CD4-positive, CD25-positive, alpha-beta regulatory T cell (primary cell): Measurements from ENCODE around the gene RGS7. TPM values are rescaled to one million over a fixed set of nuclear protein-coding genes. Genes with fewer than 3 reads are reported as not detected.

Source experiments
- ATAC-seq, 2 donors: fragments of 150-1000 bp; cut with Tn5 transposase; one replicate each; pipeline ENCODE4 v1.10.0; 2021; ENCODE audit warnings: low read depth in 2 of 2, moderate number of reproducible peaks in 2 of 2, moderate library complexity in 1 of 2
- DNase-seq, 3 donors: peaks; one replicate each; pipeline versions ENCODE4 v3.0.0 to v3.0.0-alpha.2; 2012 to 2022; ENCODE audit warnings: mixed read lengths in 1 of 3
- H3K27ac ChIP-seq: one replicate; pipeline ENCODE4 v1.7.0; 2013; ENCODE audit warnings: mild to moderate bottlenecking, low read length; ENCODE audit not compliant: insufficient read depth, poor library complexity, severe bottlenecking
- H3K27me3 ChIP-seq: one replicate; pipeline ENCODE4 v1.7.0; 2013; ENCODE audit warnings: low read length; ENCODE audit not compliant: control insufficient read depth, insufficient read depth
- H3K36me3 ChIP-seq: one replicate; pipeline ENCODE4 v1.7.0; 2013; ENCODE audit warnings: mild to moderate bottlenecking, low read length, moderate library complexity; ENCODE audit not compliant: control insufficient read depth, insufficient read depth
- H3K4me1 ChIP-seq: 2 replicates; pipeline ENCODE4 v1.7.0; 2013; ENCODE audit warnings: mild to moderate bottlenecking, low read length; ENCODE audit not compliant: insufficient read depth, control insufficient read depth, poor library complexity, severe bottlenecking
- H3K4me3 ChIP-seq: one replicate; pipeline ENCODE4 v1.7.0; 2013; ENCODE audit warnings: low read depth, mild to moderate bottlenecking, low read length, moderate library complexity
- H3K9me3 ChIP-seq, 2 experiments: 1 replicate in 1 of 2; 2 replicates in 1 of 2; pipeline ENCODE4 v1.7.0; 2013; ENCODE audit warnings: low read length in 2 of 2, mild to moderate bottlenecking in 1 of 2, moderate library complexity in 1 of 2; ENCODE audit not compliant: control insufficient read depth in 2 of 2
- H3K27ac Mint-ChIP-seq, 3 donors: one replicate each; pipeline ENCODE4 v1.8.0; 2020 to 2022; ENCODE audit warnings: mild to moderate bottlenecking in 3 of 3, mixed read lengths in 3 of 3, moderate library complexity in 2 of 3
- H3K27me3 Mint-ChIP-seq: one replicate; pipeline ENCODE4 v1.8.0; 2022; ENCODE audit warnings: mild to moderate bottlenecking, mixed read lengths
- H3K36me3 Mint-ChIP-seq: one replicate; pipeline ENCODE4 v1.8.0; 2020; ENCODE audit warnings: mixed read lengths
- H3K4me1 Mint-ChIP-seq, 4 donors: one replicate each; pipeline ENCODE4 v1.8.0; 2020 to 2022; ENCODE audit warnings: mixed read lengths in 4 of 4, mild to moderate bottlenecking in 1 of 4
- H3K4me3 Mint-ChIP-seq, 4 donors: one replicate each; pipeline ENCODE4 v1.8.0; 2020 to 2022; ENCODE audit warnings: mild to moderate bottlenecking in 4 of 4, mixed read lengths in 4 of 4, moderate library complexity in 3 of 4
- H3K9me3 Mint-ChIP-seq, 7 donors: one replicate each; pipeline ENCODE4 v1.8.0; 2020 to 2022; ENCODE audit warnings: mixed read lengths in 7 of 7, mild to moderate bottlenecking in 3 of 7, moderate library complexity in 2 of 7
- polyA plus RNA-seq, 4 donors: library from polyadenylated mRNA; unstranded; fragments of 300-500 nt; fragmentation: Illumina TruSeq; gene quantifications; one replicate each; pipeline ENCODE4 v1.2.3, GENCODE V29; 2021
- total RNA-seq: library from RNA; stranded (reverse); gene quantifications from one replicate; pipeline ENCODE4 v1.2.3, GENCODE V29; 2022

RGS7 gene
- total and polyA plus RNA-seq, 5 donors from 2014 or later: not detected

- Histone ChIP-seq H3K4me1 (no peaks in the 10 kb centered on the region), H3K4me3 (no peak overlapping the region), H3K36me3 (no peaks in the 10 kb centered on the region), H3K9me3 (no peaks in the 10 kb centered on the region), H3K27ac (no peak overlapping the region), H3K27me3 (no peaks in the 10 kb centered on the region)
- Mint-ChIP-seq H3K27me3 (no peaks in the 10 kb centered on the region), H3K36me3 (no peaks in the 10 kb centered on the region), H3K4me3 (no peak overlapping the region), H3K4me1 (no peaks in the 10 kb centered on the region), H3K27ac (no peak overlapping the region), H3K9me3 (peaks cover 3 to 24% (median 8%) of the 10 kb centered on the region in 7 donors)
- DNase-seq (no peak), ATAC-seq (no peak)
Observed at GRCh38 chr1:241203817-241204216, 153.2 kb downstream of the RGS7 start.

- Histone ChIP-seq H3K4me3 (no peak overlapping the region), H3K27me3 (no peaks in the 10 kb centered on the region), H3K27ac (no peak overlapping the region), H3K9me3 (no peaks in the 10 kb centered on the region), H3K36me3 (no peaks in the 10 kb centered on the region), H3K4me1 (no peaks in the 10 kb centered on the region)
- H3K36me3 Mint-ChIP-seq: no peaks in the 10 kb centered on the region
- DNase-seq (no peak), ATAC-seq (no peak)
- no peak overlapping the region for H3K4me3 Mint-ChIP-seq
- H3K27me3 Mint-ChIP-seq: no peaks in the 10 kb centered on the region
- H3K27ac Mint-ChIP-seq: no peak overlapping the region
- peaks cover 1 to 17% (median 8%) of the 10 kb centered on the region in 7 donors for H3K9me3 Mint-ChIP-seq
- H3K4me1 Mint-ChIP-seq: no peaks in the 10 kb centered on the region
Observed at GRCh38 chr1:241202401-241202800, 154.6 kb downstream of the RGS7 start.

GRCh38 chr1:241186716-241187115 lies 170.3 kb downstream of the RGS7 start:
- Mint-ChIP-seq H3K27me3 (no peaks in the 10 kb centered on the region), H3K4me3 (no peak overlapping the region), H3K27ac (no peak overlapping the region), H3K4me1 (no peaks in the 10 kb centered on the region), H3K36me3 (no peaks in the 10 kb centered on the region), H3K9me3 (peaks cover 4 to 10% (median 7%) of the 10 kb centered on the region in 7 donors)
- DNase-seq (no peak), ATAC-seq (no peak)
- Histone ChIP-seq H3K27ac (no peak overlapping the region), H3K36me3 (no peaks in the 10 kb centered on the region), H3K9me3 (no peaks in the 10 kb centered on the region), H3K27me3 (no peaks in the 10 kb centered on the region), H3K4me1 (no peaks in the 10 kb centered on the region), H3K4me3 (no peak overlapping the region)

- Mint-ChIP-seq H3K9me3 (peaks cover 6 to 16% (median 9%) of the 10 kb centered on the region in 7 donors), H3K27ac (no peak overlapping the region), H3K4me1 (no peaks in the 10 kb centered on the region), H3K27me3 (no peaks in the 10 kb centered on the region), H3K4me3 (no peak overlapping the region), H3K36me3 (no peaks in the 10 kb centered on the region)
- DNase-seq (no peak), ATAC-seq (no peak)
- no peaks in the 10 kb centered on the region for H3K36me3 ChIP-seq
- peaks cover 0 to 2% of the 10 kb centered on the region in 2 experiments for H3K9me3 ChIP-seq
- no peaks in the 10 kb centered on the region for H3K4me1 ChIP-seq
- no peaks in the 10 kb centered on the region for H3K27me3 ChIP-seq
- H3K27ac ChIP-seq: no peak overlapping the region
- no peak overlapping the region for H3K4me3 ChIP-seq
Observed at GRCh38 chr1:241181971-241182370, 175.0 kb downstream of the RGS7 start.

GRCh38 chr1:241181471-241181870 lies 175.5 kb downstream of the RGS7 start:
- H3K9me3 ChIP-seq: peaks cover 0 to 2% of the 10 kb centered on the region in 2 experiments
- no peak overlapping the region for H3K4me3 ChIP-seq
- H3K27ac ChIP-seq: no peak overlapping the region
- DNase-seq (no peak), ATAC-seq (no peak)
- peaks cover 6 to 16% (median 9%) of the 10 kb centered on the region in 7 donors for H3K9me3 Mint-ChIP-seq
- no peak overlapping the region for H3K27ac Mint-ChIP-seq
- no peaks in the 10 kb centered on the region for H3K36me3 Mint-ChIP-seq
- H3K27me3 ChIP-seq: no peaks in the 10 kb centered on the region
- no peak overlapping the region for H3K4me3 Mint-ChIP-seq
- H3K4me1 Mint-ChIP-seq: no peaks in the 10 kb centered on the region
- no peaks in the 10 kb centered on the region for H3K36me3 ChIP-seq
- H3K27me3 Mint-ChIP-seq: no peaks in the 10 kb centered on the region
- no peaks in the 10 kb centered on the region for H3K4me1 ChIP-seq

DNA sequence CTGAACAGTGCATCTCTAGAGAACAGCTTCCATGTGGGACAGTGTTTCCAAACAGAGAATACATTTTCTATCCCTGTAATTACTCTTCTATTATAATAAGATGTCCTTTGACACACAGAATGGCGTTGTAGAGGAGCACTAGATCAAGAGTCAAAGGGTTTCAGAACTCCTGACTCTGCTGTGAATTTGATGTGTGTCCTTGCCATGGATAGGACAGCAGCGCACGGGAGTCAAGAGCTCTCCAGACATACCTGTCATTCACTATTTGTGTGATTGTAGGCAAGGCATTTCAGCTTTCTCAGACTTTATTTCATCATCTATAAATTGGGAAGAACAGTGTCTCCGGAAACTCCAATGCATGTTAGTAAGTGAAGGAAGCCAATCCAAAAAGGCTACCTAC lies 176.4 kb downstream of the RGS7 start:
- H3K9me3 ChIP-seq: peaks cover 2 to 3% of the 10 kb centered on the region in 2 experiments
- H3K27ac ChIP-seq: no peak overlapping the region
- no peak for DNase-seq
- Mint-ChIP-seq H3K27ac (no peak overlapping the region), H3K9me3 (peaks cover 6 to 16% (median 9%) of the 10 kb centered on the region in 7 donors), H3K27me3 (no peaks in the 10 kb centered on the region), H3K4me1 (no peaks in the 10 kb centered on the region), H3K36me3 (no peaks in the 10 kb centered on the region), H3K4me3 (no peak overlapping the region)
- no peaks in the 10 kb centered on the region for H3K4me1 ChIP-seq
- no peaks in the 10 kb centered on the region for H3K36me3 ChIP-seq
- no peak for ATAC-seq
- H3K4me3 ChIP-seq: no peak overlapping the region
- no peaks in the 10 kb centered on the region for H3K27me3 ChIP-seq

GRCh38 chr1:241177660-241178059 lies 179.3 kb downstream of the RGS7 start:
- no peak for DNase-seq
- Mint-ChIP-seq H3K9me3 (peaks cover 4 to 10% (median 8%) of the 10 kb centered on the region in 7 donors), H3K27ac (no peak overlapping the region), H3K27me3 (no peaks in the 10 kb centered on the region), H3K36me3 (no peaks in the 10 kb centered on the region), H3K4me3 (no peak overlapping the region), H3K4me1 (no peaks in the 10 kb centered on the region)
- no peak for ATAC-seq
- no peak overlapping the region for H3K27ac ChIP-seq
- H3K36me3 ChIP-seq: no peaks in the 10 kb centered on the region
- H3K4me1 ChIP-seq: no peaks in the 10 kb centered on the region
- no peak overlapping the region for H3K4me3 ChIP-seq
- peaks cover 2 to 6% of the 10 kb centered on the region in 2 experiments for H3K9me3 ChIP-seq
- H3K27me3 ChIP-seq: no peaks in the 10 kb centered on the region

GRCh38 chr1:241172486-241172885 lies 184.5 kb downstream of the RGS7 start:
- Histone ChIP-seq H3K9me3 (peaks cover 0 to 6% of the 10 kb centered on the region in 2 experiments), H3K36me3 (no peaks in the 10 kb centered on the region), H3K27me3 (no peaks in the 10 kb centered on the region), H3K4me3 (no peak overlapping the region), H3K4me1 (no peaks in the 10 kb centered on the region), H3K27ac (no peak overlapping the region)
- Mint-ChIP-seq H3K4me1 (no peaks in the 10 kb centered on the region), H3K36me3 (no peaks in the 10 kb centered on the region), H3K27ac (no peak overlapping the region), H3K27me3 (no peaks in the 10 kb centered on the region), H3K4me3 (no peak overlapping the region), H3K9me3 (peaks cover under 1 to 26% (median 6%) of the 10 kb centered on the region in 7 donors)
- ATAC-seq: no peak
- no peak for DNase-seq
